ENCODE data around the gene NTSR1.

NTSR1 gene

GRCh38 chr20:62748311-62748710, 39.7 kb downstream of the NTSR1 start:
- TF ChIP-seq CTCF (IDR thresholded peaks at IDR 0.05; ENCODE audit: insufficient read depth, low read depth, low read length, missing control alignments): no peak
- DNase-seq (ENCODE audit: low read depth): no peak
- H3K4me3 ChIP-seq (ENCODE audit: low read length): no peak overlapping the region

DNA sequence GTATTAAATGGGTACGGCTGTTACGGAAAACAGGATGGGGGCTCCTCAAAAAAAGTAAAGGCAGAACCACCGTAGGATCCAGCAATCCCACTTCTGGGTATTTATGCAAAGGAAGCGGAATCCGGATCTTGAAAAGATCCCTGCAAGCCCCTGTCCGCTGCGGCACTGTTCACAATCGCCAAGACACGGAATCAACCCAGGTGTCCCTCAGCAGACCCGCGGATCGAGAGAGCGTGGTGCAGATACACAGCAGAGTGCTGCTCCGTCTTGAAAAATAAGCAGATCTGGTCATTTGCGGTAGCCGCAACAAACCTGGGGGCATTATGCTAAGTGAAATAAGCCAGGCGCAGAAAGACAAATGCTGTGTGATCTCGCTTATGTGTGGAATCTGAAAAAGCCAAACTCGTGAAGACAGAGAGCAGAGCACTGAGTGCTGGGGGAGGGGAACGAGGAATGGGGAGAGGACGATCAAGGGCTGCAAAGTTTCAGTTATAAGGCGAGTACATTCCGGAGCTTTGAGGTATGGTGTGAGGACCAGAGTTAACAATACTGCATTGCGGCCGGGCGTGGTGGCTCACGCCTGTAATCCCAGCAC, 41.3 kb downstream of the NTSR1 start:
- TF ChIP-seq CTCF (IDR thresholded peaks at IDR 0.05; ENCODE audit: insufficient read depth, low read depth, low read length, missing control alignments): no peak
- H3K4me3 ChIP-seq (ENCODE audit: low read length): no peak overlapping the region
- no peak for DNase-seq (ENCODE audit: low read depth)

DNA sequence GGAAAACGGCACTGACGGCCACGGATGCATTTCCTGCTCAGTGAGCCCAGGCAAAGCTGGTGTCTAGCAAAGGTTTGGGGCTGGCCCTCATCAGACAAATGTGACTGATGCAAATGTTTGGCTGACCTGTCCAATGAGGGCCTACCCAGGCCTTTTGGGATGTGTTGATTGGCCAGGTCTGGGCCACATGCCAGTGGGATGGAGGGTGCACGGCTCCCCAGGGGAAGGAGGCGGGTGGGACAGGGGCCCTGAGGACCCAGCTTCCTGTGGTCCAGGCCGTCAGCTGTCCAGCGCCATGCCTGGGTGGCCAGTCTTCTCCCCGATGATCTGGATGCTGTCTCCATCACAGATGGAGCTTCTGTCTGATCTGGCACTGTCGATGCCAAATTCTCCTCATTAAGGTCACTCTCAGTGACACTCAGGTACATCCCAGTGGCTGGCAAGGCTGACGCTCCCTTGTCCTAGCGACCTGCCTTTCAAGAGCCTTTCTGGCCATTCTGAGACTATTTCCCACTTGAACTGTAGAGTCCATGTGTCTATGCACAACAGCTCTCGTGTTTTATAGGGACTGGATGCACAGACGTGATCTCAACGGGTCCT, 43.0 kb downstream of the NTSR1 start:
- H3K4me3 ChIP-seq (ENCODE audit: low read length): no peak overlapping the region
- no peak for DNase-seq (ENCODE audit: low read depth)
- no peak for TF ChIP-seq CTCF (IDR thresholded peaks at IDR 0.05; ENCODE audit: insufficient read depth, low read depth, low read length, missing control alignments)

GRCh38 chr20:62752181-62752670, 43.6 kb downstream of the NTSR1 start:
- no peak overlapping the region for H3K4me3 ChIP-seq (ENCODE audit: low read length)
- no peak for DNase-seq (ENCODE audit: low read depth)
- no peak for TF ChIP-seq CTCF (IDR thresholded peaks at IDR 0.05; ENCODE audit: insufficient read depth, low read depth, low read length, missing control alignments)

DNA sequence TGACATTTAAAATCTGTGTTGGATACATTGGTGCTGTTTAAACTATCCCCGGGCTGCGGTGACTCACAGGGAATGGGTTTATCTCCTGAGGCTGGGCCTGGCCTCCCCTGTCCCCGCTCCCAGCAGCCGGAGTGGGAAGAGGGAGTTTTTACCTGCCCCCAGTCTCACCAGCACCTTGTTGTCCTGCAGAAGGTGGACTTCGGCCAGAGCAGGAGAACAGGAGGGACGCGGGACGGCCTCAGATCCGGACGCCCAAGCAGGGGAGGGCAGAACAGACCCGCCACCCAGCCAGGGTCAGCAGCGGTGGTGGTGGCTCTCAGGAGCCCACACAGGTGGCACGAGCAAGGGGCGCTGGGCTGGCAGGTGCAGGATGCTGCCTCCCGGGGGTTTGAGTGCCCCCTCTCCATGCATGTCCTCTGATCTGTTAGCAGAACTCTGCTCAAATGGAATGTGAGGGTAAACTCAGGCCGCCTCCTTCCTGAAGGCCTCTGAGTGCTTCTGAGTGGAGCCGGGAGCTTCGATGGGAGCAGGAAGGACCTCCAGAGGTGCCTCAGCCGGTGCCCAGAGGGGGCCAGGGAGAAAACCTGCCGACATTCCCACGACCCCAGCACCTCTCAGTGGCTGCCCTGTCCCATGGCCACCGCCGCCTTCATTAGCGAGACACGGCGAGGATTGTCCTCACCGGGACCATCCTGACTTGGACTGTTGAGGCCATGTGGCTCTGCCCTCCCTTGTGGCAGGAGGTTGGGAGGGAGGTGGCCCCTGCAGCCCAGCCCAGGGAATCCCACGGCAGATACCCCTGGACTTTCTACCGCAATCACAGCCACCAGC, 44.2 kb downstream of the NTSR1 start:
- no peak for DNase-seq (ENCODE audit: low read depth)

DNA sequence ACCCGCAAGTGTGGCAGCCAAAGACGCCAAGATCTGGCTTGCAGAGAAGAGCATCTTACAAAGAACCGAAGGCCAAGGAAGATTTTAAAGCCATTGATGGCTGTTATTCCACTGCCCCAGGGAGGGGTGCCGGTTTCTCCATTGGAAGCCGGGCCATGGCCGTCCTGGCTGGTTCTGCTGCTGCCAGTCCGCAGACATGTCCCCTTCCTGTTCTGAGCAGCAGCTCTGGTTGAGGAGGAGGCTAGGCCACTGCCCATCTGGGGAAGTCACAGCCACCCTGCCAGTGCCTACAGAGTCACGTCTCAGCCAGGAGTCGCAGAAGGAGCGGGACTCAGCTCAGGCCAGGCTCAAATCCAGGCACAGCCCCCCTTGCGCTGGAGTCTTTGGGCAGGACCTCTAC, 45.0 kb downstream of the NTSR1 start:
- no peak for TF ChIP-seq CTCF (IDR thresholded peaks at IDR 0.05; ENCODE audit: insufficient read depth, low read depth, low read length, missing control alignments)
- no peak overlapping the region for H3K4me3 ChIP-seq (ENCODE audit: low read length)
- no peak for DNase-seq (ENCODE audit: low read depth)

More for the DNA sequence above, 44.2 kb downstream of the NTSR1 start:
- TF ChIP-seq CTCF (IDR thresholded peaks at IDR 0.05; ENCODE audit: insufficient read depth, low read depth, low read length, missing control alignments): no peak
- H3K4me3 ChIP-seq (ENCODE audit: low read length): no peak overlapping the region
